B cell (primary cell): Measurements from ENCODE around the gene USP44. TPM values are rescaled to one million over a fixed set of nuclear protein-coding genes. Genes with fewer than 3 reads are reported as not detected.

Experiments used
- ATAC-seq: fragments of 200-7000 bp; cut with Tn5 transposase; one replicate; pipeline ENCODE4 v1.10.0; 2021; ENCODE audit warnings: low read depth, mild to moderate bottlenecking, moderate number of reproducible peaks, moderate library complexity
- CTCF ChIA-PET: fragments of 350-600 bp; sonication (Branson Sonifier 250); formaldehyde crosslinking; loops from one replicate; lab custom pipeline; 2021; ENCODE audit warnings: antibody characterized with exemption, inconsistent platforms; lab: Charles Lee
- POLR2A ChIA-PET: fragments of 350-600 bp; sonication (Branson Sonifier 250); formaldehyde crosslinking; loops from one replicate; lab custom pipeline; 2021; ENCODE audit warnings: antibody characterized with exemption; lab: Charles Lee
- DNase-seq: peaks from one replicate; pipeline ENCODE4 v3.0.0; 2013
- H2AFZ ChIP-seq: 2 replicates; pipeline ENCODE4 v1.6.1; 2012; ENCODE audit warnings: mild to moderate bottlenecking, low read depth, low read length; ENCODE audit not compliant: insufficient read depth, poor library complexity, severe bottlenecking
- H3K27ac ChIP-seq, 2 donors: 1 replicate in 1 of 2; 2 replicates in 1 of 2; pipeline ENCODE4 v1.5.1; 2012 to 2013; ENCODE audit warnings: low read length in 2 of 2, mild to moderate bottlenecking in 2 of 2, moderate library complexity in 1 of 2
- H3K27me3 ChIP-seq, 4 experiments: fragments of 200-600 bp in 1 of 4; sonication (generic) in 1 of 4; replicated peaks in 1 of 4; 1 replicate in 2 of 4; 2 replicates in 2 of 4; pipeline versions ENCODE4 v1.6.1 to v1.7.0; 2013 to 2016; ENCODE audit warnings: low read length in 3 of 4, mild to moderate bottlenecking in 2 of 4, mixed read lengths in 1 of 4, moderate library complexity in 1 of 4; ENCODE audit not compliant: insufficient read depth in 4 of 4, control insufficient read depth in 3 of 4; ENCODE audit errors: control extremely low read depth in 1 of 4
- H3K36me3 ChIP-seq, 2 experiments: replicated peaks in 1 of 2; 1 replicate in 1 of 2; 2 replicates in 1 of 2; pipeline versions ENCODE4 v1.6.1 to v1.7.1; 2013; ENCODE audit warnings: low read length in 1 of 2; ENCODE audit not compliant: insufficient read depth in 2 of 2, control insufficient read depth in 1 of 2; ENCODE audit errors: control extremely low read depth in 1 of 2, extremely low read depth in 1 of 2
- H3K4me1 ChIP-seq, 2 donors: fragments of 200-600 bp in 1 of 2; sonication (generic) in 1 of 2; 1 replicate in 1 of 2; 2 replicates in 1 of 2; pipeline versions ENCODE4 v1.5.1 to v1.6.1; 2013 to 2017; ENCODE audit warnings: low read length in 2 of 2; ENCODE audit not compliant: control insufficient read depth in 2 of 2, insufficient read depth in 2 of 2
- H3K4me2 ChIP-seq: replicated peaks from 2 replicates; pipeline ENCODE3; 2012; ENCODE audit warnings: mild to moderate bottlenecking, low read depth, low read length; ENCODE audit not compliant: poor library complexity, severe bottlenecking
- H3K4me3 ChIP-seq, 5 experiments: fragments of 200-600 bp in 1 of 5; sonication (generic) in 1 of 5; 1 replicate in 3 of 5; 2 replicates in 2 of 5; pipeline versions ENCODE4 v1.5.1 to v1.7.0; 2011 to 2016; ENCODE audit warnings: low read length in 4 of 5, mild to moderate bottlenecking in 4 of 5, low read depth in 2 of 5, control low read depth in 1 of 5, moderate library complexity in 1 of 5; ENCODE audit not compliant: insufficient read depth in 1 of 5; ENCODE audit errors: control extremely low read depth in 1 of 5, extremely low read depth in 1 of 5
- H3K79me2 ChIP-seq: fragments of 200-600 bp; sonication (generic); one replicate; pipeline ENCODE4 v1.6.0; 2016; ENCODE audit warnings: low read length; ENCODE audit not compliant: control insufficient read depth, insufficient read depth
- H3K9ac ChIP-seq: fragments of 200-600 bp; sonication (generic); 2 replicates; pipeline ENCODE4 v1.6.1; 2017; ENCODE audit warnings: mild to moderate bottlenecking, low read length, moderate library complexity
- H3K9me3 ChIP-seq, 3 donors: one replicate each; pipeline versions ENCODE4 v1.6.1 to v1.7.1; 2013; ENCODE audit warnings: low read length in 2 of 3; ENCODE audit not compliant: control insufficient read depth in 2 of 3, insufficient read depth in 1 of 3; ENCODE audit errors: control extremely low read depth in 1 of 3
- H4K20me1 ChIP-seq: 2 replicates; pipeline ENCODE4 v1.6.0; 2012; ENCODE audit warnings: mild to moderate bottlenecking, low read length; ENCODE audit not compliant: insufficient read depth, control insufficient read depth, poor library complexity, severe bottlenecking
- H3K27ac Mint-ChIP-seq: one replicate; pipeline ENCODE4 v1.8.0; 2021; ENCODE audit warnings: mixed read lengths
- H3K27me3 Mint-ChIP-seq: one replicate; pipeline ENCODE4 v1.8.0; 2021; ENCODE audit warnings: mixed read lengths
- H3K4me1 Mint-ChIP-seq: one replicate; pipeline ENCODE4 v1.8.0; 2021; ENCODE audit warnings: mixed read lengths
- H3K4me3 Mint-ChIP-seq: one replicate; pipeline ENCODE4 v1.8.0; 2021; ENCODE audit warnings: mixed read lengths
- H3K9me3 Mint-ChIP-seq: one replicate; pipeline ENCODE4 v1.8.0; 2022; ENCODE audit warnings: mixed read lengths; ENCODE audit not compliant: insufficient read depth
- CTCF ChIP-seq: fragments of 200-600 bp; IDR thresholded peaks from one replicate; pipeline ENCODE4 v1.8.0; 2022; ENCODE audit warnings: antibody characterized with exemption, mild to moderate bottlenecking
- EZH2 ChIP-seq: IDR thresholded peaks from 2 replicates; pipeline ENCODE4 v1.6.1; 2012; ENCODE audit warnings: borderline replicate concordance, low read depth, mild to moderate bottlenecking, moderate library complexity, low read length; ENCODE audit not compliant: insufficient read depth, poor library complexity, severe bottlenecking
- WGBS: methylation state at CpG from one replicate; pipeline ENCODE4 v1.1.5; 2013; ENCODE audit warnings: missing lambda C conversion rate; ENCODE audit not compliant: insufficient coverage; 5-methylcytosine and 5-hydroxymethylcytosine counted together
- intact Hi-C: fragments of 100-400 bp; cut with micrococcal nuclease; formaldehyde crosslinking; loops from one replicate; pipeline ENCODE4 v1.10.0; 2022
- polyA plus RNA-seq: library from polyadenylated mRNA; depleted of rRNA; stranded (reverse); fragments of >200 nt; gene quantifications from 2 replicates; pipeline ENCODE4 v1.2.3, GENCODE V29; 2012
- total RNA-seq, 2 donors: library from RNA; stranded (reverse); fragments of 120-200 nt in 1 of 2; gene quantifications; 1 replicate in 1 of 2; 2 replicates in 1 of 2; pipeline versions ENCODE4 v1.2.3 to v1.2.4, GENCODE V29; 2013 to 2022

USP44 gene
- total and polyA plus RNA-seq, 2 donors (not counting 1 experiment from before 2014, with no cell fraction given): 2.5 to 7.1 TPM

- Histone ChIP-seq H3K9ac (no peak overlapping the region), H3K9me3 (no peaks in the 10 kb centered on the region), H3K36me3 (no peaks in the 10 kb centered on the region), H3K27ac (no peak overlapping the region), H3K27me3 (no peaks in the 10 kb centered on the region), H2AFZ (no peak overlapping the region), H3K4me3 (no peak overlapping the region), H3K79me2 (no peaks in the 10 kb centered on the region), H4K20me1 (no peaks in the 10 kb centered on the region), H3K4me2 (no peak overlapping the region), H3K4me1 (no peaks in the 10 kb centered on the region)
- H3K9me3 Mint-ChIP-seq: no peaks in the 10 kb centered on the region
- TF ChIP-seq EZH2 (no peak), CTCF (no peak)
- WGBS: no CpG with 5 or more reads among the region's 1 CpG
- DNase-seq: no peak
- ChIA-PET POLR2A (no interaction called here), CTCF (no interaction called here)
- no peak overlapping the region for H3K27ac Mint-ChIP-seq
- no peaks in the 10 kb centered on the region for H3K27me3 Mint-ChIP-seq
- H3K4me1 Mint-ChIP-seq: no peaks in the 10 kb centered on the region
- ATAC-seq: no peak
- intact Hi-C loops: no loop called here
- H3K4me3 Mint-ChIP-seq: no peak overlapping the region
Measured at GRCh38 chr12:95557625-95558024, 6.3 kb upstream of the USP44 start.

GRCh38 chr12:95554532-95555071, 3.3 kb upstream of the USP44 start:
- no peaks in the 10 kb centered on the region for H4K20me1 ChIP-seq
- ATAC-seq (no peak), DNase-seq (no peak)
- H3K27me3 ChIP-seq: peaks cover 0 to 1% (median 0%) of the 10 kb centered on the region in 4 experiments
- no peaks in the 10 kb centered on the region for H3K36me3 ChIP-seq
- no peak overlapping the region for H3K27ac ChIP-seq
- no peaks in the 10 kb centered on the region for H3K9me3 Mint-ChIP-seq
- no peak overlapping the region for H3K27ac Mint-ChIP-seq
- peaks cover 0 to 3% (median 0%) of the 10 kb centered on the region in 3 donors for H3K9me3 ChIP-seq
- H3K4me3 ChIP-seq: no peak overlapping the region
- H2AFZ ChIP-seq: no peak overlapping the region
- no peaks in the 10 kb centered on the region for H3K79me2 ChIP-seq
- peaks cover 4% of the 10 kb centered on the region for H3K4me1 Mint-ChIP-seq
- H3K4me1 ChIP-seq: peaks cover 0 to 5% of the 10 kb centered on the region in 2 donors
- H3K4me3 Mint-ChIP-seq: no peak overlapping the region
- ChIA-PET POLR2A (no interaction called here), CTCF (interaction anchor here (1.1 kb wide), 1 partner anchor 17 kb away, joined by 3 read pairs; no protein-coding TSS in a partner anchor)
- 100% methylated on average over 1 of the region's 4 CpGs for WGBS
- intact Hi-C loops: no loop called here
- no peaks in the 10 kb centered on the region for H3K27me3 Mint-ChIP-seq
- TF ChIP-seq EZH2: no peak
- no peak for TF ChIP-seq CTCF
- H3K4me2 ChIP-seq: no peak overlapping the region
- no peak overlapping the region for H3K9ac ChIP-seq
